Stimulated activated CD4-positive, alpha-beta T cell treated with anti-CD3 and anti-CD28 coated beads, TNF-alpha, amount 100 ng/mL, for 24 hours (primary cell): ENCODE data around the gene IGFBP2.

Experiments used
- DNase-seq, 3 experiments: peaks; one replicate each; pipeline ENCODE4 v3.0.0-alpha.2; 2020; ENCODE audit warnings: low read depth in 3 of 3

The IGFBP2 gene

DNA sequence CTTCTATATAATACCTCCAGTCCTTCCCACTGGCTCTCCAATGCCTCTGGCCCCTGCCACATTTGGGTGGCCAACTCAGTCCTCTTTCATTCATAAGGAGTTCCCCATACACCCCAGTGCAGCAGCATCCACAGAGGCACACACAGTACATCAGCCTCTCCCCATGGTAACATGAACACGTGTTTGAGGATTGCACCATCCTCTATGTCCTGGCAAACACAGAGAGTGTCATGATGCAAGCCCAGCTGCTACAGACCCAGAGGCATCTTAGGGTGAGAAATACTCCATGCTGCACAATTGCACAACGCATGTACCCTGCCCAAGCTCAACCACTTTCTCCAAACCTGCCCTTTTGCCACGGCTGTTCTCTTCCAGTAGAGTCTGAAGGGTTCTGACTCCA, 50.6 kb downstream of the IGFBP2 start:
- no peak for DNase-seq

- DNase-seq, result no peak
These were observed 52.2 kb downstream of the IGFBP2 start for GRCh38 chr2:216685327-216685875.

- no peak for DNase-seq
These were observed 53.9 kb downstream of the IGFBP2 start for GRCh38 chr2:216687111-216687510.

DNA sequence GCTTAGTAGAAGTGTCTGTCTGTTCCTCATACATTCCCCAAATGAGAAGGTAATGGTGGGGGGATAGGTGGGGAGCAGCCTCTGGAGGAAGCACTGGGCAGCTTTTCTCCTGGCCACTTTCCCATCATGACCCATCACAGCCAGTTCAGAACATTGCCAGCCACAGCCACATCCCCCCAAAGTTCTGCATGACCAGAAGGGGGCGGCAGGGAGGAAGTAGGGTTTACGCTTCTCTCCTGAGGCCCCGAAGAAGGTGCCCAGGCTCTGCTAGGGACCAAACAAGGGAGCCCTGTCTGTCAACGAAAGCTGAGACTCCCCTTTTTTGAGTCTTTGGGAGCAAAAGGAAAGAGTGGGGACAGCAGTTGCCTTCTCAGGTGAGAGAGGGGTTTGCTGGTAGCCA, 54.4 kb downstream of the IGFBP2 start:
- peak in 1 of 3 experiments; percentile 18 for DNase-seq

- no peak for DNase-seq
These were observed 55.6 kb downstream of the IGFBP2 start for GRCh38 chr2:216688731-216689340.

GRCh38 chr2:216689397-216689796, 56.2 kb downstream of the IGFBP2 start:
- no peak for DNase-seq

DNA sequence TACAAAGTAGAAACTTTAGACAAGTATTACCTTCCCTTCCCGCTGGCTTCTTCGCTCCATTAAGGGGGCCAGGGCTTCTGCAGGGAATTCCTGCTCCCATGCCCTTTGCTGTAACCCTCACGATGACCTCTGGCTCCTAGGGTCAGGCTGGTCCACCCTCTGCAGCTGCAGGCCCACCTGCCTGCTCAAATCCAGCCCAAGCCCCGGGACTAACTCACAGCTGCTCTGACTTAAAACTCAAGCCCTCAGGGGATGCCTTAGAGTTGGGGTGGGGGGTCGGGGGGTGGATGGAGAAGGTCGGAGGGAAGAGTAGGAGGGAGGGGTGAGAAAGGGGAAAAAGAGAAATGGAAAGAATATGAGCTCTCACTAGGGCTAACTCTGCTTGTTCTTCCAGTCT, 57.2 kb downstream of the IGFBP2 start:
- DNase-seq, result no peak

DNA sequence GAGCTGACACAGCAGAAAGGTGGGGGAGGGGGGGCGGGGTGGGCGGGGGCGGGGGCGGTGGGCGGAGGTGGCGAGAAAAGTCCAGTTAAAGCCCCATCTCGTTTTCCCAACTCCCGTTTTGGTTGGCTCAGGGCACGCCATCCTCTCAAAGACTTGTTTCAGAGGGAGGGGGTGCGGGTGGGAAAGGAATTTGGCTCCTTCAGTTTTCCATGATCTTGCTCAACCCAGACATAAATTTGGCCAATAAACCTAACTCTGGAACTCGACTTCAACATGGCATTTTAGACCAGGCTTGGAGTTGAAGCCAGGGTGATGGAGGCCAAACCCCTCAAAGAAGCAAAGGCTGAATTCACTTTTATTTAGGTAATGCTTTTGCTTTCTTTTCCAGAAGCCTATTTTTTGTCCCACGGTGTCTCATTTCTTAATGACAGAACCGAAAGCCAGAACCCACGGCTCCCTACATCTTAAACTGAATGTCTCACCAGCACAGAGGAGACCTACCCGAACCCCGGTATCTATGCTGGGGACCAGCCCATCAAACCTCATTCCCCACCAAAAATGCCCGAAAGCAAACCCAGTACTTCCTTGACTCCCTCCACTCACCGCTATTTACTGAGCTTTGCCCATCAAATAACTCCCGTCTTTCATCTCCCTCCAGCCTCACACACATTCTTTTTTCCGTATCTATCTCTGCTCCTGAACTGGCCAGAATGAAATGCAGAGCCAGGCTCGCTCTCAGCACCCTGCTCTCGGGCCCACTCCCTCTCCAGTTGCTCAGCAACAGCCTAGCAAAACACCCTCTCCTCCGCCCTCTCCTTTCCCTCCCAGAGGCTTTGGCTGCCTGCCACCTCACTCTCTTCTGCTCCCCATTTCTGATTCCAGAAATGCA, 57.9 kb downstream of the IGFBP2 start:
- peak in 1 of 3 experiments; percentile 14 for DNase-seq

DNA sequence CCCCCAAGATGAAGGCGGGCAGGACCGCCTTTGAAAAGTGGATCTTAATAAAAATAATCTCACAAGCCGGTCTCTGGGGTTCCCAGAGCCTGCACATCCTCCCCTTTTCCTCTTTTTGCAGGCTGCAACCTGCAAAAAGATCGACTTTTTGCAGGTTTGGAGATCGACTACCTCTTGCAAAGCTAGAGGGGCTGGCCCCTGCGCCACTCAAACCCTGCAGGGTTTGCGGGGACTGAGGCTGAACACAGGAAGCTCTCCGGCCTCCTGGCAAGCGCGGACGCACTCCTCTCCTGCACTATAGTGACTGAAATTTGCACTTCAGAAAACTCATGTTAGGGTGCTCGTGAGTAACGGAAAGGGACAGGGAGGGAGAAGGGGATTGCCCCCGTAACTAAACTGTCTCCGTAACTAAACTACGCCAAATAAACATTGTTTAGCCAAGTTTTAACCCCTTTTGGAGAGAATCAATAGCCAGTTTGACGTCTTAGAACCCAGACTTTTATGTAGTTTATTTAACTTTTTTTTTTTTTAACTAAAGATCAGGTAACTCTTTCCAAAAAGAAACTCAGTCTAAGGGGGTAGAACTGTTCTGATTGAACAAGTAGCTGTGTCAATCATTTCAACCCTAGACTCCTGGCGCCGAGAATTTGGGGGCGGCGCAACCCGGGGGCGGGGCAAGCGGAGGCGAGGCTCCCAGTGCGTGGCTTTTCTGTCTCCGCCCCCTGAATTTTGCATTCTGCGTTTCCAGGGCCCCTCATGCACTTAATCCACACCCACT, 59.6 kb downstream of the IGFBP2 start:
- peak in 2 of 3 experiments; percentile 51 to 73 for DNase-seq

GRCh38 chr2:216693414-216694080, 60.3 kb downstream of the IGFBP2 start:
- DNase-seq, result no peak

DNA sequence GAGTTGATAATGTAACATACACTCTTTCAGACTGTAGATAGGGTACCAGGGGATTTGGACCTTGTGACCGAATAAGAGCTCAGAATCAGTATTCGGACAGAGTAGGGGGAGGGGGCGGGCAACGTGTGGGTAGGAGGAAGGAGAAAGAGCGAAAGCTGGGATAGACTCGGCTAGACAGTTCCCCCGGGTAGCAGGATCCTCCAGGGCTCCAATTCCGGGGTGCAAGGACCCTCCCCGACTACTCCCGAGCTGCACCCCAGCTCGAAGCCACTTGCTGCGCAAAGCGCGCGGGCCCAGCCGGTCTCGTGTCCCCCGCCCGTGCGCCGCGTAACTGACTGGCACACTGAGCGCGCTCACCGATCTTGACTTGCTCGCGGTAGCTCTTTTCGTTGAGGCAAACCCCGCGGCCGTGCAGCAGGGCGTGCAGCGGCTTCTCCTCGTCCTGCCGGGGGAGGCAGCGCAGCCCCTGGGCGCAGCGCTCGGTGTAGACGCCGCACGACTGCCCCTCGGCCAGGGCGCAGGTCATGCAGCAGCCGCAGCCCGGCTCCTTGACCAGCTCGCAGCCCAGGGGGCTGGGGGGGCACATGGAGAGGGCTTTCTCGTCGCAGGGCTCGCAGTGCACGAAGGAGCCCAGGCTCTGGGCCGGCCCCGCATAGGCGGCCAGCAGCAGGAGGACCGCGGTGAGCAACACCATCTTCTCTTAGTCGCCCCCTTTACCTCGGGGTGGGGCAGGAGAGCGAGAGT, 61.0 kb downstream of the IGFBP2 start:
- peak in 1 of 3 experiments; percentile 46 for DNase-seq

GRCh38 chr2:216694826-216695217, 61.6 kb downstream of the IGFBP2 start:
- no peak for DNase-seq

DNA sequence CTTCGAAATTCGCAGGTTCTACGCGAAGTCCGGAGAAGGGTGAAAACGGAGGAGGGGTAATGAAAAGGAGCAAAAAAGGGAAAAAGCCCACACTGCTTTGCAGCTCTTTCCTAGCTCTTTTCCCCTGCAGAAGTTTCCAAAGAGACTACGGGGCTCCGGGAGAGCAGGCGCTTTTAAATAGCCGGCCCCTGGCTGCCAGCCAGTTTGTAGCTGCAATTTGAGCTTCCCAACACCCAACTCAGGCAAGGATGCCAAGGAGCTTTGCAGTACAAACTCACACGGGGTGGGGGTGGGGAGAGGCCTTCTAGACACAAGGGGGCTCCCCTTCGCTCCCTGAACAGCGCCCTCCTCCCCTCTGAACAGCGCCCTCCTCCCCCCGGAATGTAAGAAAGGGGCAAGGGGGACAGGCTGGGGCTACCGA, 62.2 kb downstream of the IGFBP2 start, which contains the start of gene IGFBP5:
Gene IGFBP5, minus strand, starts transcription at position 149 of the 421 bp plus-strand sequence. CDS start 774 bp downstream, outside the sequence.
- DNase-seq, result no peak

DNA sequence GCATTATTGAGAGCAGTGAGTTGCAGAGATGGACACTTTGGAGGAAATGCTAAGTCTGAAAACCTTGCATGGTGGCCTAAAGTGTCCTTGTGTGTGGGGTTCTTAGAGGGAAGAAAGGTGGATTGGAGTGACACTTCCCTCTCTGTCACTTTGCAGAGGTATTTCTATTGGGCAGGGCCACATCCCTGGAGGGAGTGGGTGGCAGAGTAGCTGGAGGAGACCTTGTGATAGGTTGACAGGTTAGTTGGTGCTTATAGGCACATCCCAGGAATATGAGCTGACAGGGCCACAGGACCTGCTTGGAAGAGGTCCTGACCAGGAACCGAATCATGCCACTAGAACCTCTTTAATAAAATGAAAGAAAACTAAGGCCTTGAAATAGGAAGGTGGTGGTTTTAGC, 63.1 kb downstream of the IGFBP2 start:
- DNase-seq, result no peak

- DNase-seq, result no peak
These were observed 63.7 kb downstream of the IGFBP2 start for GRCh38 chr2:216696751-216697560.

GRCh38 chr2:216698293-216698692, 65.1 kb downstream of the IGFBP2 start:
- DNase-seq, result no peak

DNA sequence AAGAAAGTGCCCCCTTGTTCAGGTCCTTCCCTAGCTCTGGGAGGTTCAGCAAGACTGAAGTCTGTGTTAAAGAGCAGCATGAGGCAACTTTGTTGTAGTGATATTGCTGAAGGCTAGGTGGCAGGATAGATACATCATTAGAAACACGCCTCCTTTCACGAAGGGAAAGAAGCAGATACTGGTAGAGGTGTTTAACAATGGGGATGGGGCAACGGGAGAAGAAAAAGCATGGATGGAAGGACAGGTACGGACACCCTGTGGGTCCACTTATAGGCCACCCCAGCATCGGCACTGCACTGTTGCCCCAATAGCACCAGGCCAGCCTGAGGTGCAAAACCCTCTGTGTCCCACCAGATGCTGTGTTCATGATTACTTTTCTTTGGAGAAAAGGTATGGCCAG, 65.7 kb downstream of the IGFBP2 start:
- no peak for DNase-seq

DNA sequence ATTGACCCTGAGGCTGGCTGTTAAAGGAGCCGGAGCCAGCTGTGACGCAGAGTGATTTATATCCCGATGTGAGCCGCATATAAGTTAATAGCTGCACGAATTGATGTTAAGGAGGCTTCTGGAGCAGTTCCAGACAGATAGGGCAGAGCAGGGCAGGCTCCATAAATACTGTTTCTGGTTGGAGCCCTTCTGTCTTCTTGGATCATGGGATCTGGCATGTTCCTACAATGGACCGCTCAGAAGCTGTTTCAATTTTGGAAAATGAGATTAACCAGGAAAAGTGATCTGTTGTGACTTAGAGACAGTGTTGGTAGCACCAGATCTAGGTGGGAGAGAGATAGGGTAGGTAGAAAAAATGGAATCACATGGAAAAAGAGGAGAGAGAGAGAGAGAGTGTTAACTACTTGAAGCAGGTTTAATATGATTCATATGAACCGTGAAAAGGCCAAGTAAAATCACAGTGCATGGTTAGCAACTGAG, 66.9 kb downstream of the IGFBP2 start:
- no peak for DNase-seq

DNA sequence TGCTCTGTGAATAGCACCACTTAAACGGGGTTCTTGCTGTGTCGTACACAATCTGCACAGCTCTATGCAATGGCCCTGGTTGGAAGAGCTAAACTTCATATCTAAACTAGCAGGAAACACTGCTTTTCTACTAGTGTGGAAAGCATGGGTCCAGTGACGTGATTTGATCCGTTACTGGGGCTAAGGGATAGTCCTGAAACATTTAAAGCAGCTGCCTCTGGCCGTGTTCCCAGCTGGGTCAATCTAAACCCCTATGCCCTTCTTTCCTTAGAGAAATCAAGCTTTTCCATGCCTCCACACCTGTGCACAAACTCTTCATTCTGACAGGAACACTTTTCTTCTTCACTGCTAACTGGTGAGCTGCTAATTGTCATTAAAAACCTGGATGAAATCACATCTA, 67.6 kb downstream of the IGFBP2 start:
- DNase-seq, result no peak

DNA sequence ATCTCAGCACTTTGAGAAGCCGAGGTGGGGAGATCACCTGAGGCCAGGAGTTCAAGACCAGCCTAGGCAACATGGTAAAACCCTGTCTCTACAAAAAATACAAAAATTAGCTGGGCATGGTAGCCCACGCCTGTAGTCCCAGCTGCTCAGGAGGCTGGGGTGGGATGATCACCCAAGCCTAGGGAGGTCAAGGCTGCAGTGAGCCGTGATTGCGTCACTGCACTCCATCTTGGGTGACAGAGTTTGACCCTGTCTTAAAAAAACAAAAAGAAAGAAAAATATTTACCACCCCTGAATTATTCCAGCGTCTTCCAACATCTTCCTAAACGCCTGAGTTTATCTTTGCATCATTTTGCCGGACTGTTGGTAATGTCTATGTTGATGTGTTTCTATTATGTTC, 68.3 kb downstream of the IGFBP2 start:
- DNase-seq, result no peak
